Measurements from ENCODE around the gene CLCN7. TPM values are rescaled to one million over a fixed set of nuclear protein-coding genes. Genes with fewer than 3 reads are reported as not detected.

The CLCN7 gene
- polyA plus RNA-seq, 1 donor, result 39.9 TPM

- DNase-seq, result no peak
Measured at GRCh38 chr16:1401758-1402154, 73.1 kb downstream of the CLCN7 start.

GRCh38 chr16:1401061-1401757, 73.6 kb downstream of the CLCN7 start:
- no peak for DNase-seq

- DNase-seq, result no peak
Measured at GRCh38 chr16:1398826-1399581, 75.8 kb downstream of the CLCN7 start.

- no peak for DNase-seq
Measured at GRCh38 chr16:1398351-1398750, 76.5 kb downstream of the CLCN7 start.

GRCh38 chr16:1397779-1398178, 77.0 kb downstream of the CLCN7 start:
- DNase-seq, result no peak

- no peak for DNase-seq
Measured at GRCh38 chr16:1395444-1396031, 79.3 kb downstream of the CLCN7 start.

Other genes starting within 250 kb of the CLCN7 start
- 1.5 TPM for gene TPSG1, start 249.8 kb downstream of the CLCN7 start, polyA plus RNA-seq (ENCODE audit: insufficient read length)
- gene TPSB2, start 244.8 kb downstream of the CLCN7 start, polyA plus RNA-seq (ENCODE audit: insufficient read length), result 2.7 TPM
- 1.0 TPM for gene TPSAB1, start 234.3 kb downstream of the CLCN7 start, polyA plus RNA-seq (ENCODE audit: insufficient read length)
- gene TPSD1, start 219.0 kb downstream of the CLCN7 start, polyA plus RNA-seq (ENCODE audit: insufficient read length), result not detected
- gene UBE2I, start 165.4 kb downstream of the CLCN7 start, polyA plus RNA-seq (ENCODE audit: insufficient read length), result 101 TPM
- 0.72 TPM for gene BAIAP3, start 141.4 kb downstream of the CLCN7 start, polyA plus RNA-seq (ENCODE audit: insufficient read length)
- 59.2 TPM for gene TSR3, start 123.2 kb downstream of the CLCN7 start, polyA plus RNA-seq (ENCODE audit: insufficient read length)
- 40.6 TPM for gene GNPTG, start 123.1 kb downstream of the CLCN7 start, polyA plus RNA-seq (ENCODE audit: insufficient read length)
- gene UNKL, start 60.3 kb downstream of the CLCN7 start, polyA plus RNA-seq (ENCODE audit: insufficient read length), result 9.8 TPM
- gene UQCC4, start 54.3 kb downstream of the CLCN7 start, polyA plus RNA-seq (ENCODE audit: insufficient read length), result 11.9 TPM
- 0.43 TPM for gene PERCC1, start 44.0 kb downstream of the CLCN7 start, polyA plus RNA-seq (ENCODE audit: insufficient read length)
- gene CCDC154, start 30.5 kb downstream of the CLCN7 start, polyA plus RNA-seq (ENCODE audit: insufficient read length), result 2.5 TPM
- 0.59 TPM for gene PTX4, start 13.9 kb upstream of the CLCN7 start, polyA plus RNA-seq (ENCODE audit: insufficient read length)
- gene TELO2, start 18.3 kb upstream of the CLCN7 start, polyA plus RNA-seq (ENCODE audit: insufficient read length), result 36.9 TPM
- 16.2 TPM for gene TMEM204, start 58.6 kb upstream of the CLCN7 start, polyA plus RNA-seq (ENCODE audit: insufficient read length)
- gene IFT140, start 137.0 kb upstream of the CLCN7 start, polyA plus RNA-seq (ENCODE audit: insufficient read length), result 11.7 TPM
- gene CRAMP1, start 137.3 kb upstream of the CLCN7 start, polyA plus RNA-seq (ENCODE audit: insufficient read length), result 18.5 TPM
- gene JPT2, start 203.3 kb upstream of the CLCN7 start, polyA plus RNA-seq (ENCODE audit: insufficient read length), result 41.4 TPM
- 55.3 TPM for gene MAPK8IP3, start 231.2 kb upstream of the CLCN7 start, polyA plus RNA-seq (ENCODE audit: insufficient read length)

All from hindlimb muscle (tissue), 1 donor.